ENCODE measurements around the gene MACROD2.

GRCh38 chr20:14657266-14658005 lies 662.1 kb downstream of the MACROD2 start:
- no peak for TF ChIP-seq KLF8 (tag by site-specific recombination; IDR thresholded peaks at IDR 0.05)
- no peak for TF ChIP-seq CTCF (tag by site-specific recombination; IDR thresholded peaks at IDR 0.05)
- TF ChIP-seq ZNF138 (tag by site-specific recombination; IDR thresholded peaks at IDR 0.05; ENCODE audit: borderline replicate concordance): no peak
- no peak for TF ChIP-seq SP2 (tag by site-specific recombination; IDR thresholded peaks at IDR 0.05)
- TF ChIP-seq ZNF18 (tag by site-specific recombination; IDR thresholded peaks at IDR 0.05): no peak
- TF ChIP-seq ZBTB11 (tag by site-specific recombination; conservative IDR thresholded peaks at IDR 0.05; ENCODE audit: low read depth): no peak
- TF ChIP-seq ZNF645 (tag by site-specific recombination; IDR thresholded peaks at IDR 0.05): no peak
